GM23338 (cell line): Measurements from ENCODE around the gene HGFAC. TPM values are rescaled to one million over a fixed set of nuclear protein-coding genes. Genes with fewer than 3 reads are reported as not detected.

ENCODE experiments used
- ATAC-seq: fragments of 200-7000 bp; cut with Tn5 transposase; 3 replicates; pipeline ENCODE4 v1.9.1; 2020
- DNase-seq: peaks from one replicate; pipeline ENCODE4 v3.0.0-alpha.2; 2015; ENCODE audit warnings: low spot score
- H2AFZ ChIP-seq: fragments of 200-600 bp; sonication (generic); 2 replicates; pipeline ENCODE4 v1.8.0; 2016; ENCODE audit warnings: antibody characterized with exemption, mild to moderate bottlenecking, moderate library complexity
- H3F3A ChIP-seq: fragments of 200-600 bp; sonication (generic); replicated peaks from 2 replicates; pipeline ENCODE4 v1.8.0; 2017; ENCODE audit warnings: antibody characterized with exemption, mixed run types, low read depth
- H3K27ac ChIP-seq: fragments of 200-600 bp; sonication (generic); 2 replicates; pipeline ENCODE4 v1.6.1; 2016; ENCODE audit warnings: low read depth
- H3K27me3 ChIP-seq: fragments of 200-600 bp; sonication (generic); 2 replicates; pipeline ENCODE4 v1.8.0; 2016; ENCODE audit warnings: mild to moderate bottlenecking, mixed run types, moderate library complexity; ENCODE audit not compliant: insufficient read depth
- H3K36me3 ChIP-seq: fragments of 200-600 bp; sonication (generic); 2 replicates; pipeline ENCODE4 v1.8.0; 2016; ENCODE audit warnings: mild to moderate bottlenecking; ENCODE audit not compliant: insufficient read depth
- H3K4me1 ChIP-seq: fragments of 200-600 bp; sonication (generic); 2 replicates; pipeline ENCODE4 v1.8.0; 2016; ENCODE audit warnings: mild to moderate bottlenecking, moderate library complexity; ENCODE audit not compliant: insufficient read depth
- H3K4me2 ChIP-seq: fragments of 200-600 bp; sonication (generic); 2 replicates; pipeline ENCODE4 v1.7.1; 2017; ENCODE audit warnings: mixed run types
- H3K4me3 ChIP-seq: fragments of 200-600 bp; sonication (generic); 2 replicates; pipeline ENCODE4 v1.6.1; 2016; ENCODE audit warnings: mixed run types
- H3K79me2 ChIP-seq: fragments of 200-600 bp; sonication (generic); replicated peaks from 2 replicates; pipeline ENCODE4 v1.8.0; 2017; ENCODE audit warnings: mild to moderate bottlenecking; ENCODE audit not compliant: insufficient read depth
- H3K9me2 ChIP-seq: fragments of 200-600 bp; sonication (generic); 2 replicates; pipeline ENCODE4 v1.8.0; 2017; ENCODE audit not compliant: insufficient read depth
- H4K20me1 ChIP-seq: fragments of 200-600 bp; sonication (generic); replicated peaks from 2 replicates; pipeline ENCODE4 v1.8.0; 2017; ENCODE audit warnings: mild to moderate bottlenecking; ENCODE audit not compliant: insufficient read depth
- H3K27ac Mint-ChIP-seq: 2 replicates; pipeline ENCODE4 v1.8.0; 2020; ENCODE audit warnings: inconsistent platforms, mild to moderate bottlenecking, moderate library complexity, mixed read lengths
- H3K27me3 Mint-ChIP-seq: 3 replicates; pipeline ENCODE4 v1.8.0; 2022; ENCODE audit warnings: low read depth, mild to moderate bottlenecking, moderate library complexity, mixed read lengths, inconsistent platforms; ENCODE audit not compliant: insufficient read depth, poor library complexity
- H3K36me3 Mint-ChIP-seq: 3 replicates; pipeline ENCODE4 v1.8.0; 2021; ENCODE audit warnings: low read depth, mild to moderate bottlenecking, inconsistent platforms, moderate library complexity, mixed read lengths
- H3K4me1 Mint-ChIP-seq: 3 replicates; pipeline ENCODE4 v1.8.0; 2020; ENCODE audit warnings: mild to moderate bottlenecking, inconsistent platforms, mixed read lengths
- H3K4me3 Mint-ChIP-seq: 3 replicates; pipeline ENCODE4 v1.8.0; 2021; ENCODE audit warnings: moderate library complexity, mild to moderate bottlenecking, inconsistent platforms, mixed read lengths
- H3K9me3 Mint-ChIP-seq: 3 replicates; pipeline ENCODE4 v1.8.0; 2020; ENCODE audit warnings: moderate library complexity, mild to moderate bottlenecking, inconsistent platforms, mixed read lengths
- CREB1 ChIP-seq: fragments of 250-450 bp; sonication (Bioruptor Pico); IDR thresholded peaks from 2 replicates; pipeline ENCODE4 v1.5.0; 2020; ENCODE audit warnings: low read depth, mild to moderate bottlenecking, moderate library complexity
- EZH2phosphoT487 ChIP-seq: fragments of 200-600 bp; sonication (generic); IDR thresholded peaks from one replicate; pipeline ENCODE4 v1.8.1; 2018; ENCODE audit warnings: antibody characterized with exemption; ENCODE audit not compliant: unreplicated experiment
- JUNB ChIP-seq: IDR thresholded peaks from one replicate; pipeline ENCODE4 v1.6.1; 2016; ENCODE audit warnings: antibody characterized with exemption; ENCODE audit not compliant: unreplicated experiment
- POLR2AphosphoS5 ChIP-seq: IDR thresholded peaks from 2 replicates; pipeline ENCODE4 v1.6.1; 2016; ENCODE audit warnings: antibody characterized with exemption, low read depth
- STAT1 ChIP-seq: IDR thresholded peaks from one replicate; pipeline ENCODE4 v1.6.1; 2016; ENCODE audit warnings: antibody characterized with exemption; ENCODE audit not compliant: unreplicated experiment
- ZNF114 ChIP-seq: fragments of 250-450 bp; sonication (Bioruptor Pico); IDR thresholded peaks from 2 replicates; pipeline ENCODE4 v1.5.0; 2020; ENCODE audit warnings: mild to moderate bottlenecking, moderate library complexity
- polyA plus RNA-seq: library from polyadenylated mRNA; unstranded; fragments of >200 nt; fragmentation: Nextera tagmentation; extraction: Ambion mirVana; gene quantifications from 2 replicates; pipeline ENCODE4 v1.2.1, GENCODE V29; 2016
- total RNA-seq: library from RNA; depleted of rRNA; stranded (reverse); fragments of >200 nt; shearing (Covaris generic); gene quantifications from 2 replicates; pipeline ENCODE4 v1.2.3, GENCODE V29; 2014
- TF ChIP-seq, protein P1 (sequence below): fragments of 250-450 bp; sonication (Bioruptor Pico); IDR thresholded peaks from 2 replicates; pipeline ENCODE4 v1.5.0; 2020; ENCODE audit warnings: mild to moderate bottlenecking, moderate library complexity
- TF ChIP-seq, protein P2 (sequence below): IDR thresholded peaks from one replicate; pipeline ENCODE4 v1.6.1; 2018; ENCODE audit warnings: antibody characterized with exemption; ENCODE audit not compliant: unreplicated experiment
- TF ChIP-seq, protein P3 (sequence below): IDR thresholded peaks from 2 replicates; pipeline ENCODE4 v1.6.1; 2016; ENCODE audit warnings: antibody characterized with exemption
- TF ChIP-seq, protein P4 (sequence below), 2 experiments: fragments of 200-600 bp in 1 of 2; sonication (generic) in 1 of 2; conservative IDR thresholded peaks; 2 replicates each; pipeline versions ENCODE4 v1.5.1 to v1.6.1; 2016 to 2017; ENCODE audit warnings: antibody characterized with exemption in 2 of 2, low read depth in 2 of 2, mild to moderate bottlenecking in 2 of 2, moderate library complexity in 1 of 2

Gene HGFAC
- total and polyA plus RNA-seq, 2 experiments from 2014 or later = 0.94 TPM; not detected in 1

DNA sequence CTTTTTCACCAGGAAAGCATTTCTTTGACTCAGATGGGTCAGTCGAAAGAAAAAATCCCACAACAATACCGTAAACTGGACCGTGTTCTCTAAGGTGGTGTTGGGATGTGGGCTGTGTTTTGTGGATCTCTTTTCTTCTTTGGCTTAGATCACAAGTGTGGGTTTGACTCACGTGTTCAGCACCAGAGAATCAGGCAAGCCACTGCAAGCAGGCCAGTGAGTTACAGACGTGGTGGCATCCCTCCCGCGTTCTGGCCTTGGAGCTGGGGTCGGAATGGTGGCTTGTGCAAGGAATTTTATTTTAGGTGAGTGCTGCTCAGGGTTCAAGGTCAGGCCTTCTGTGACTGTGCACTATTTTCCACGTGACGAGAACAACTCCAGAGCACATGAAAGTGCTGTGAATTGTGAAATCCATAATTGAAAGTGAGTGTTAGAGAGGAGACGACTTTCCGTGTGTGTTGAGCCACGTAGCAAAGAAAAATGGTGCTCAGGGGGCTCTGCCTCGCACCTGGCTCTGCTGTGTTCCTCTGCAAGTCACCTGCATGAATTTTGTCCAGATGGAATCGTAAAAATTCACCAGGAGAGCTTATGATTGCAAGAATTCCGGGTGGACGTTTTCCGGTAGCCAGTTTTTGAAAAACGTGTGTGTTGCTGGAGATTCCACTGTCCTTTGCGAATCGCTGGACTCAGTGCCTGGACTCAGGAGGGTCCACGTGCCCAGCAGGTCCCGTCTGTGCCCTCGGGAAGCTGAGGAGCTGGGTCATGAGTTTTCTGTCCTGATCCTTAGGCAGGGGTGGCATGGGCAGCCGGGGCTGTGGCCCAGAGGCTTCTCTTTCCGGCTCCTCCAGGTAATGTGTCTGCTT is 33.6 kb upstream of the HGFAC start:
- H3K4me2 ChIP-seq = no peak overlapping the region
- H3K4me3 ChIP-seq = no peak overlapping the region
- H3K27me3 ChIP-seq = no peaks in the 10 kb centered on the region
- Mint-ChIP-seq H3K4me1 (peaks cover 8% of the 10 kb centered on the region; the same call in 2 of the 3 replicates), H3K4me3 (no peak overlapping the region), H3K9me3 (peaks cover 10% of the 10 kb centered on the region), H3K27ac (no peak overlapping the region), H3K27me3 (peaks cover 2% of the 10 kb centered on the region), H3K36me3 (peaks cover 13% of the 10 kb centered on the region)
- H3K27ac ChIP-seq = no peak overlapping the region
- no peak overlapping the region for H2AFZ ChIP-seq
- H3K9me2 ChIP-seq = no peaks in the 10 kb centered on the region
- H3F3A ChIP-seq = no peaks in the 10 kb centered on the region
- no peaks in the 10 kb centered on the region for H4K20me1 ChIP-seq
- no peaks in the 10 kb centered on the region for H3K36me3 ChIP-seq
- DNase-seq (no peak), ATAC-seq (no peak)
- TF ChIP-seq, protein P1, sequence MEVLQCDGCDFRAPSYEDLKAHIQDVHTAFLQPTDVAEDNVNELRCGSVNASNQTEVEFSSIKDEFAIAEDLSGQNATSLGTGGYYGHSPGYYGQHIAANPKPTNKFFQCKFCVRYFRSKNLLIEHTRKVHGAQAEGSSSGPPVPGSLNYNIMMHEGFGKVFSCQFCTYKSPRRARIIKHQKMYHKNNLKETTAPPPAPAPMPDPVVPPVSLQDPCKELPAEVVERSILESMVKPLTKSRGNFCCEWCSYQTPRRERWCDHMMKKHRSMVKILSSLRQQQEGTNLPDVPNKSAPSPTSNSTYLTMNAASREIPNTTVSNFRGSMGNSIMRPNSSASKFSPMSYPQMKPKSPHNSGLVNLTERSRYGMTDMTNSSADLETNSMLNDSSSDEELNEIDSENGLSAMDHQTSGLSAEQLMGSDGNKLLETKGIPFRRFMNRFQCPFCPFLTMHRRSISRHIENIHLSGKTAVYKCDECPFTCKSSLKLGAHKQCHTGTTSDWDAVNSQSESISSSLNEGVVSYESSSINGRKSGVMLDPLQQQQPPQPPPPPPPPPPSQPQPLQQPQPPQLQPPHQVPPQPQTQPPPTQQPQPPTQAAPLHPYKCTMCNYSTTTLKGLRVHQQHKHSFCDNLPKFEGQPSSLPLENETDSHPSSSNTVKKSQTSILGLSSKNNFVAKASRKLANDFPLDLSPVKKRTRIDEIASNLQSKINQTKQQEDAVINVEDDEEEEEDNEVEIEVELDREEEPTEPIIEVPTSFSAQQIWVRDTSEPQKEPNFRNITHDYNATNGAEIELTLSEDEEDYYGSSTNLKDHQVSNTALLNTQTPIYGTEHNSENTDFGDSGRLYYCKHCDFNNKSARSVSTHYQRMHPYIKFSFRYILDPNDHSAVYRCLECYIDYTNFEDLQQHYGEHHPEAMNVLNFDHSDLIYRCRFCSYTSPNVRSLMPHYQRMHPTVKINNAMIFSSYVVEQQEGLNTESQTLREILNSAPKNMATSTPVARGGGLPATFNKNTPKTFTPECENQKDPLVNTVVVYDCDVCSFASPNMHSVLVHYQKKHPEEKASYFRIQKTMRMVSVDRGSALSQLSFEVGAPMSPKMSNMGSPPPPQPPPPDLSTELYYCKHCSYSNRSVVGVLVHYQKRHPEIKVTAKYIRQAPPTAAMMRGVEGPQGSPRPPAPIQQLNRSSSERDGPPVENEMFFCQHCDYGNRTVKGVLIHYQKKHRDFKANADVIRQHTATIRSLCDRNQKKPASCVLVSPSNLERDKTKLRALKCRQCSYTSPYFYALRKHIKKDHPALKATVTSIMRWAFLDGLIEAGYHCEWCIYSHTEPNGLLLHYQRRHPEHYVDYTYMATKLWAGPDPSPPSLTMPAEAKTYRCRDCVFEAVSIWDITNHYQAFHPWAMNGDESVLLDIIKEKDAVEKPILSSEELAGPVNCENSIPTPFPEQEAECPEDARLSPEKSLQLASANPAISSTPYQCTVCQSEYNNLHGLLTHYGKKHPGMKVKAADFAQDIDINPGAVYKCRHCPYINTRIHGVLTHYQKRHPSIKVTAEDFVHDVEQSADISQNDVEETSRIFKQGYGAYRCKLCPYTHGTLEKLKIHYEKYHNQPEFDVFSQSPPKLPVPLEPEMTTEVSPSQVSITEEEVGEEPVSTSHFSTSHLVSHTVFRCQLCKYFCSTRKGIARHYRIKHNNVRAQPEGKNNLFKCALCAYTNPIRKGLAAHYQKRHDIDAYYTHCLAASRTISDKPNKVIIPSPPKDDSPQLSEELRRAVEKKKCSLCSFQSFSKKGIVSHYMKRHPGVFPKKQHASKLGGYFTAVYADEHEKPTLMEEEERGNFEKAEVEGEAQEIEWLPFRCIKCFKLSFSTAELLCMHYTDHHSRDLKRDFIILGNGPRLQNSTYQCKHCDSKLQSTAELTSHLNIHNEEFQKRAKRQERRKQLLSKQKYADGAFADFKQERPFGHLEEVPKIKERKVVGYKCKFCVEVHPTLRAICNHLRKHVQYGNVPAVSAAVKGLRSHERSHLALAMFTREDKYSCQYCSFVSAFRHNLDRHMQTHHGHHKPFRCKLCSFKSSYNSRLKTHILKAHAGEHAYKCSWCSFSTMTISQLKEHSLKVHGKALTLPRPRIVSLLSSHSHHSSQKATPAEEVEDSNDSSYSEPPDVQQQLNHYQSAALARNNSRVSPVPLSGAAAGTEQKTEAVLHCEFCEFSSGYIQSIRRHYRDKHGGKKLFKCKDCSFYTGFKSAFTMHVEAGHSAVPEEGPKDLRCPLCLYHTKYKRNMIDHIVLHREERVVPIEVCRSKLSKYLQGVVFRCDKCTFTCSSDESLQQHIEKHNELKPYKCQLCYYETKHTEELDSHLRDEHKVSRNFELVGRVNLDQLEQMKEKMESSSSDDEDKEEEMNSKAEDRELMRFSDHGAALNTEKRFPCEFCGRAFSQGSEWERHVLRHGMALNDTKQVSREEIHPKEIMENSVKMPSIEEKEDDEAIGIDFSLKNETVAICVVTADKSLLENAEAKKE (CRISPR knock-in tag) = no peak
- no peak for TF ChIP-seq STAT1
- TF ChIP-seq CREB1 (CRISPR knock-in tag) = no peak
- no peak for TF ChIP-seq POLR2AphosphoS5
- TF ChIP-seq, protein P2, sequence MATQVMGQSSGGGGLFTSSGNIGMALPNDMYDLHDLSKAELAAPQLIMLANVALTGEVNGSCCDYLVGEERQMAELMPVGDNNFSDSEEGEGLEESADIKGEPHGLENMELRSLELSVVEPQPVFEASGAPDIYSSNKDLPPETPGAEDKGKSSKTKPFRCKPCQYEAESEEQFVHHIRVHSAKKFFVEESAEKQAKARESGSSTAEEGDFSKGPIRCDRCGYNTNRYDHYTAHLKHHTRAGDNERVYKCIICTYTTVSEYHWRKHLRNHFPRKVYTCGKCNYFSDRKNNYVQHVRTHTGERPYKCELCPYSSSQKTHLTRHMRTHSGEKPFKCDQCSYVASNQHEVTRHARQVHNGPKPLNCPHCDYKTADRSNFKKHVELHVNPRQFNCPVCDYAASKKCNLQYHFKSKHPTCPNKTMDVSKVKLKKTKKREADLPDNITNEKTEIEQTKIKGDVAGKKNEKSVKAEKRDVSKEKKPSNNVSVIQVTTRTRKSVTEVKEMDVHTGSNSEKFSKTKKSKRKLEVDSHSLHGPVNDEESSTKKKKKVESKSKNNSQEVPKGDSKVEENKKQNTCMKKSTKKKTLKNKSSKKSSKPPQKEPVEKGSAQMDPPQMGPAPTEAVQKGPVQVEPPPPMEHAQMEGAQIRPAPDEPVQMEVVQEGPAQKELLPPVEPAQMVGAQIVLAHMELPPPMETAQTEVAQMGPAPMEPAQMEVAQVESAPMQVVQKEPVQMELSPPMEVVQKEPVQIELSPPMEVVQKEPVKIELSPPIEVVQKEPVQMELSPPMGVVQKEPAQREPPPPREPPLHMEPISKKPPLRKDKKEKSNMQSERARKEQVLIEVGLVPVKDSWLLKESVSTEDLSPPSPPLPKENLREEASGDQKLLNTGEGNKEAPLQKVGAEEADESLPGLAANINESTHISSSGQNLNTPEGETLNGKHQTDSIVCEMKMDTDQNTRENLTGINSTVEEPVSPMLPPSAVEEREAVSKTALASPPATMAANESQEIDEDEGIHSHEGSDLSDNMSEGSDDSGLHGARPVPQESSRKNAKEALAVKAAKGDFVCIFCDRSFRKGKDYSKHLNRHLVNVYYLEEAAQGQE = no peak
- TF ChIP-seq, protein P3, sequence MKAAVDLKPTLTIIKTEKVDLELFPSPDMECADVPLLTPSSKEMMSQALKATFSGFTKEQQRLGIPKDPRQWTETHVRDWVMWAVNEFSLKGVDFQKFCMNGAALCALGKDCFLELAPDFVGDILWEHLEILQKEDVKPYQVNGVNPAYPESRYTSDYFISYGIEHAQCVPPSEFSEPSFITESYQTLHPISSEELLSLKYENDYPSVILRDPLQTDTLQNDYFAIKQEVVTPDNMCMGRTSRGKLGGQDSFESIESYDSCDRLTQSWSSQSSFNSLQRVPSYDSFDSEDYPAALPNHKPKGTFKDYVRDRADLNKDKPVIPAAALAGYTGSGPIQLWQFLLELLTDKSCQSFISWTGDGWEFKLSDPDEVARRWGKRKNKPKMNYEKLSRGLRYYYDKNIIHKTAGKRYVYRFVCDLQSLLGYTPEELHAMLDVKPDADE = no peak
- no peak for TF ChIP-seq JUNB
- no peak for TF ChIP-seq ZNF114 (CRISPR knock-in tag)
- no peak for TF ChIP-seq EZH2phosphoT487
- TF ChIP-seq, protein P4, sequence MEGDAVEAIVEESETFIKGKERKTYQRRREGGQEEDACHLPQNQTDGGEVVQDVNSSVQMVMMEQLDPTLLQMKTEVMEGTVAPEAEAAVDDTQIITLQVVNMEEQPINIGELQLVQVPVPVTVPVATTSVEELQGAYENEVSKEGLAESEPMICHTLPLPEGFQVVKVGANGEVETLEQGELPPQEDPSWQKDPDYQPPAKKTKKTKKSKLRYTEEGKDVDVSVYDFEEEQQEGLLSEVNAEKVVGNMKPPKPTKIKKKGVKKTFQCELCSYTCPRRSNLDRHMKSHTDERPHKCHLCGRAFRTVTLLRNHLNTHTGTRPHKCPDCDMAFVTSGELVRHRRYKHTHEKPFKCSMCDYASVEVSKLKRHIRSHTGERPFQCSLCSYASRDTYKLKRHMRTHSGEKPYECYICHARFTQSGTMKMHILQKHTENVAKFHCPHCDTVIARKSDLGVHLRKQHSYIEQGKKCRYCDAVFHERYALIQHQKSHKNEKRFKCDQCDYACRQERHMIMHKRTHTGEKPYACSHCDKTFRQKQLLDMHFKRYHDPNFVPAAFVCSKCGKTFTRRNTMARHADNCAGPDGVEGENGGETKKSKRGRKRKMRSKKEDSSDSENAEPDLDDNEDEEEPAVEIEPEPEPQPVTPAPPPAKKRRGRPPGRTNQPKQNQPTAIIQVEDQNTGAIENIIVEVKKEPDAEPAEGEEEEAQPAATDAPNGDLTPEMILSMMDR (conservative IDR thresholded peaks at IDR 0.05; ENCODE audit: low read depth in 2 of 2) = no peak
- no peaks in the 10 kb centered on the region for H3K4me1 ChIP-seq
- no peaks in the 10 kb centered on the region for H3K79me2 ChIP-seq
